ENCODE results near the gene SH3PXD2A. TPM values are rescaled to one million over a fixed set of nuclear protein-coding genes. Genes with fewer than 3 reads are reported as not detected.

Gene SH3PXD2A
- total RNA-seq, 1 experiment from 2014 or later, result 54.9 TPM

GRCh38 chr10:103602028-103602851 is 253.1 kb downstream of the SH3PXD2A start:
- ChIA-PET POLR2A (ENCODE audit: low non-redundant PET) (no interaction called here), CTCF (no interaction called here)
- DNase-seq (ENCODE audit: low spot score), result no peak
- H3K36me3 ChIP-seq (ENCODE audit: insufficient read depth, low read length, poor library complexity, severe bottlenecking), result peaks cover 31% of the 10 kb centered on the region
- H3K27me3 ChIP-seq (replicated peaks; ENCODE audit: insufficient read depth, low read depth, low read length, poor library complexity), result no peaks in the 10 kb centered on the region
- no peaks in the 10 kb centered on the region for H3K4me1 ChIP-seq (ENCODE audit: insufficient read depth, low read length, poor library complexity, severe bottlenecking)
- intact Hi-C loops (cut with micrococcal nuclease; ENCODE audit: unreplicated experiment), result no loop called here
- no peaks in the 10 kb centered on the region for H3K9me3 ChIP-seq (ENCODE audit: low read depth, low read length, poor library complexity, severe bottlenecking)
- BruUV-seq (replicated peaks), result TSS peak; percentile 1
- no peak overlapping the region for H3K27ac ChIP-seq (ENCODE audit: low read depth, low read length, poor library complexity, severe bottlenecking)
- TF ChIP-seq CTCF (conservative IDR thresholded peaks at IDR 0.05; ENCODE audit: low read depth, low read length), result no peak
- no peak for TF ChIP-seq EZH2 (IDR thresholded peaks at IDR 0.05; ENCODE audit: borderline replicate concordance, low read depth, low read length, poor library complexity, severe bottlenecking)
- H3K4me3 ChIP-seq (ENCODE audit: low read depth, low read length, poor library complexity, severe bottlenecking), result no peak overlapping the region

GRCh38 chr10:103600956-103601569 is 254.3 kb downstream of the SH3PXD2A start:
- Histone ChIP-seq H3K36me3 (ENCODE audit: insufficient read depth, low read length, poor library complexity, severe bottlenecking) (peaks cover 30% of the 10 kb centered on the region), H3K27me3 (replicated peaks; ENCODE audit: insufficient read depth, low read depth, low read length, poor library complexity) (no peaks in the 10 kb centered on the region), H3K4me1 (ENCODE audit: insufficient read depth, low read length, poor library complexity, severe bottlenecking) (no peaks in the 10 kb centered on the region), H3K4me3 (ENCODE audit: low read depth, low read length, poor library complexity, severe bottlenecking) (no peak overlapping the region), H3K27ac (ENCODE audit: low read depth, low read length, poor library complexity, severe bottlenecking) (no peak overlapping the region), H3K9me3 (ENCODE audit: low read depth, low read length, poor library complexity, severe bottlenecking) (no peaks in the 10 kb centered on the region)
- TF ChIP-seq CTCF (conservative IDR thresholded peaks at IDR 0.05; ENCODE audit: low read depth, low read length) (no peak), EZH2 (IDR thresholded peaks at IDR 0.05; ENCODE audit: borderline replicate concordance, low read depth, low read length, poor library complexity, severe bottlenecking) (no peak)
- no peak for DNase-seq (ENCODE audit: low spot score)
- ChIA-PET CTCF (no interaction called here), POLR2A (ENCODE audit: low non-redundant PET) (no interaction called here)
- no TSS peak for BruUV-seq (replicated peaks)
- intact Hi-C loops (cut with micrococcal nuclease; ENCODE audit: unreplicated experiment), result no loop called here

- POLR2A ChIA-PET (ENCODE audit: low non-redundant PET), result no interaction called here
- TF ChIP-seq EZH2 (IDR thresholded peaks at IDR 0.05; ENCODE audit: borderline replicate concordance, low read depth, low read length, poor library complexity, severe bottlenecking) (no peak), CTCF (conservative IDR thresholded peaks at IDR 0.05; ENCODE audit: low read depth, low read length) (no peak)
- CTCF ChIA-PET, result no interaction called here
- H3K27ac ChIP-seq (ENCODE audit: low read depth, low read length, poor library complexity, severe bottlenecking), result no peak overlapping the region
- no peak overlapping the region for H3K4me3 ChIP-seq (ENCODE audit: low read depth, low read length, poor library complexity, severe bottlenecking)
- no peak for DNase-seq (ENCODE audit: low spot score)
- intact Hi-C loops (cut with micrococcal nuclease; ENCODE audit: unreplicated experiment), result no loop called here
- no TSS peak for BruUV-seq (replicated peaks)
- H3K9me3 ChIP-seq (ENCODE audit: low read depth, low read length, poor library complexity, severe bottlenecking), result no peaks in the 10 kb centered on the region
- no peaks in the 10 kb centered on the region for H3K4me1 ChIP-seq (ENCODE audit: insufficient read depth, low read length, poor library complexity, severe bottlenecking)
- peaks cover 23% of the 10 kb centered on the region for H3K36me3 ChIP-seq (ENCODE audit: insufficient read depth, low read length, poor library complexity, severe bottlenecking)
- H3K27me3 ChIP-seq (replicated peaks; ENCODE audit: insufficient read depth, low read depth, low read length, poor library complexity), result no peaks in the 10 kb centered on the region
Observed at GRCh38 chr10:103600325-103600724, 255.1 kb downstream of the SH3PXD2A start.
